Heart right ventricle (tissue), 16 donors: ENCODE data around the gene PPP4R4. TPM values are rescaled to one million over a fixed set of nuclear protein-coding genes. Genes with fewer than 3 reads are reported as not detected.

Experiments used
- ATAC-seq, 8 donors: fragments of 200-7000 bp; cut with Tn5 transposase; one replicate each; pipeline ENCODE4 v1.9.1; 2020; ENCODE audit warnings: mild to moderate bottlenecking in 8 of 8, moderate library complexity in 8 of 8, moderate number of reproducible peaks in 1 of 8
- DNase-seq, 2 donors: peaks; one replicate each; pipeline ENCODE4 v3.0.0-alpha.2; 2020
- H3K27ac ChIP-seq, 10 donors: fragments of 200-600 bp; sonication (generic) in 2 of 10; one replicate each; pipeline versions ENCODE4 v1.5.0 to v1.8.0; 2020 to 2022; ENCODE audit warnings: mild to moderate bottlenecking in 3 of 10
- H3K27me3 ChIP-seq, 7 donors: fragments of 200-600 bp; one replicate each; pipeline ENCODE4 v1.8.0; 2021 to 2022; ENCODE audit warnings: mild to moderate bottlenecking in 2 of 7
- H3K36me3 ChIP-seq, 9 donors: fragments of 200-600 bp; sonication (generic) in 1 of 9; one replicate each; pipeline versions ENCODE4 v1.5.0 to v1.8.0; 2020 to 2022; ENCODE audit warnings: mild to moderate bottlenecking in 2 of 9
- H3K4me1 ChIP-seq, 9 donors: fragments of 200-600 bp; sonication (generic) in 1 of 9; one replicate each; pipeline versions ENCODE4 v1.5.0 to v1.8.0; 2020 to 2022; ENCODE audit warnings: mild to moderate bottlenecking in 4 of 9
- H3K4me3 ChIP-seq, 10 donors: fragments of 200-600 bp; sonication (generic) in 2 of 10; one replicate each; pipeline versions ENCODE4 v1.5.0 to v1.8.0; 2020 to 2022; ENCODE audit warnings: mild to moderate bottlenecking in 7 of 10, moderate library complexity in 2 of 10
- H3K9me3 ChIP-seq, 11 donors: fragments of 200-600 bp in 10 of 11; sonication (generic) in 2 of 11; one replicate each; pipeline versions ENCODE4 v1.5.0 to v1.8.0; 2013 to 2022; ENCODE audit warnings: mild to moderate bottlenecking in 2 of 11, control low read depth in 1 of 11, moderate library complexity in 1 of 11
- WGBS, 2 donors: extraction: QIAGEN DNeasy Blood & Tissue Kit; methylation state at CpG; one replicate each; pipeline ENCODE4 v1.1.7; 2013; ENCODE audit warnings: inconsistent platforms in 1 of 2; 5-methylcytosine and 5-hydroxymethylcytosine counted together
- intact Hi-C, 10 donors: fragments of 100-400 bp; cut with DNase I; formaldehyde crosslinking; loops; one replicate each; pipeline versions ENCODE4 v1.11.1 to v1.14.2; 2022
- polyA plus RNA-seq, 2 donors: library from polyadenylated mRNA; stranded (reverse); fragments of 200-250 nt; gene quantifications; one replicate each; pipeline ENCODE4 v1.2.3, GENCODE V29; 2013
- total RNA-seq, 10 donors: library from RNA; stranded (reverse); fragmentation: NEBNext Ultra II Directional in 3 of 10; extraction: Animal tissue kit (Norgen Biotek cat#: 25700) in 3 of 10; gene quantifications; one replicate each; pipeline versions ENCODE4 v1.2.1 to v1.2.4, GENCODE V29; 2021 to 2023
- TF ChIP-seq, protein P1 (sequence below), 9 donors: fragments of 200-600 bp; sonication (generic) in 2 of 9; IDR thresholded peaks; one replicate each; pipeline versions ENCODE4 v1.5.0 to v1.8.0; 2021 to 2022; ENCODE audit warnings: antibody characterized with exemption in 9 of 9, mild to moderate bottlenecking in 5 of 9, moderate library complexity in 1 of 9
- donor health status: Arrhythmogenic right ventricular cardiomyopathy.
- donor health status: ischemic (EF 13 %, LVEDD 7.1; RV severe dilation, severe dysfunction).
- donor health status: healthy with polysubstance abuse.
- donor health status: DM: no; HTN: yes; CAD: no.
- donor health status: DM: no; HTN: no; CAD: no.
- donor health status: ischemic (EF 25% LVEDD 6.9; RV normal size, moderate dysfunction).
- donor health status: ischemic (EF 25% LVEDD 5.7; RV mildly dilated, moderate dysfunction).
- donor health status: healthy.
- donor health status: DM: yes; HTN: yes; CAD: no.
- donor health status: Ischemic cardiomyopathy.
- donor health status: ischemic (EF 35%, LVEDD 5.7; RV mildly dilated, moderate dysfunction).
- donor health status: nonischemic (EF 11% LVEDD 7.7; RV severe dilation, severe dysfunction).
- donor health status: DM: yes; HTN: yes; CAD: no.
- donor health status: PGD.
- donor health status: ischemic (EF 29% LVEDD 5.4; RV normal size, mild dysfunction).
- donor health status: nonischemic (EF 23%, LVEDD 6.1; RV moderate dilation, normal function).

PPP4R4 gene
- total and polyA plus RNA-seq, 12 donors = 0.13 to 0.94 (median 0.31) TPM; not detected in 5

DNA sequence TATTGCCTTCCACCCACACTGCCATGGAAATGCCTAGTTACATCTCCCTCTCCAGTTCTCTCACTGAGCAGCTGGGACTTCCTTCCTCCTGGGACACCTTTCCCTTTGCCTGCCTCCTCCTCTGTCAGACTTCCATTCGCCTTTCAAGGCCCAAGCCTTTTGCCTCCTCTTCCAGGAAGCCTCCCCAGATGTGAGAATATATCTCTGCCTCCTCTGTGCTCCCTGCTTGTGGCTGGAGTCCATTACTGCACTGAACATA is 47.8 kb upstream of the PPP4R4 start:
- Histone ChIP-seq H3K27ac (no peak overlapping the region), H3K9me3 (no peaks in the 10 kb centered on the region), H3K27me3 (no peaks in the 10 kb centered on the region), H3K36me3 (peaks cover 0 to 9% (median 0%) of the 10 kb centered on the region in 9 donors), H3K4me3 (no peak overlapping the region), H3K4me1 (peaks cover 0 to 18% (median 9%) of the 10 kb centered on the region in 9 donors)
- TF ChIP-seq, protein P1, sequence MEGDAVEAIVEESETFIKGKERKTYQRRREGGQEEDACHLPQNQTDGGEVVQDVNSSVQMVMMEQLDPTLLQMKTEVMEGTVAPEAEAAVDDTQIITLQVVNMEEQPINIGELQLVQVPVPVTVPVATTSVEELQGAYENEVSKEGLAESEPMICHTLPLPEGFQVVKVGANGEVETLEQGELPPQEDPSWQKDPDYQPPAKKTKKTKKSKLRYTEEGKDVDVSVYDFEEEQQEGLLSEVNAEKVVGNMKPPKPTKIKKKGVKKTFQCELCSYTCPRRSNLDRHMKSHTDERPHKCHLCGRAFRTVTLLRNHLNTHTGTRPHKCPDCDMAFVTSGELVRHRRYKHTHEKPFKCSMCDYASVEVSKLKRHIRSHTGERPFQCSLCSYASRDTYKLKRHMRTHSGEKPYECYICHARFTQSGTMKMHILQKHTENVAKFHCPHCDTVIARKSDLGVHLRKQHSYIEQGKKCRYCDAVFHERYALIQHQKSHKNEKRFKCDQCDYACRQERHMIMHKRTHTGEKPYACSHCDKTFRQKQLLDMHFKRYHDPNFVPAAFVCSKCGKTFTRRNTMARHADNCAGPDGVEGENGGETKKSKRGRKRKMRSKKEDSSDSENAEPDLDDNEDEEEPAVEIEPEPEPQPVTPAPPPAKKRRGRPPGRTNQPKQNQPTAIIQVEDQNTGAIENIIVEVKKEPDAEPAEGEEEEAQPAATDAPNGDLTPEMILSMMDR (IDR thresholded peaks at IDR 0.05) = no peak
- ATAC-seq = no peak
- DNase-seq = no peak
- 67 to 78% methylated on average over 1 of the region's 1 CpG for WGBS, 2 donors
- intact Hi-C loops = loop anchor here in 2 of 10 donors (5.0 kb wide), 2 partner anchors 44 to 89 kb away; partner anchors contain the start of genes DDX24 (in 1 of the 2) and IFI27L1 (in 1 of the 2)

DNA sequence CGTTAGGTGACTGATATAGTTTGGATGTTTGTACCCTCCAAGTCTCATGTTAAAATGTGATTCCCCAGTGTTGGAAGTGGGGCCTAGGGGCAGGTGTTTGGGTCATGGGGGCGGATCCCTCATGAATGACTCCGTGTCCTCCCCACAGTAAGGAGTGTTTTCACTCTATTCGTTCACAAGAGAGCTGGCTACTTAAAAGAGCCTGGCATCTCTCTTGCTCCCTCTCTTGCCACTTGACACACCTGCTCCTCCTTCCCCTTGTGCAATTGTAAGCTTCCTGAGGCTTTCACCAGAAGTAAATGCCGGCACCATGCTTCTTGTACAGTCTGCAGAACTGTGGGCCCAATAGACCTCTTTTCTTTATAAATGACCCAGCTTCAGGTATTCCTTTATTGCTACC is 47.3 kb upstream of the PPP4R4 start:
- TF ChIP-seq, protein P1 (IDR thresholded peaks at IDR 0.05) = no peak
- Histone ChIP-seq H3K27me3 (no peaks in the 10 kb centered on the region), H3K4me1 (peaks cover 0 to 18% (median 9%) of the 10 kb centered on the region in 9 donors), H3K9me3 (no peaks in the 10 kb centered on the region), H3K4me3 (no peak overlapping the region), H3K27ac (no peak overlapping the region), H3K36me3 (peaks cover 0 to 9% (median 0%) of the 10 kb centered on the region in 9 donors)
- DNase-seq = no peak
- no peak for ATAC-seq
- intact Hi-C loops = loop anchor here in 2 of 10 donors (5.0 kb wide), 2 partner anchors 44 to 89 kb away; partner anchors contain the start of genes DDX24 (in 1 of the 2) and IFI27L1 (in 1 of the 2)
- WGBS, 2 donors = 86 to 89% methylated on average over 5 of the region's 5 CpGs

DNA sequence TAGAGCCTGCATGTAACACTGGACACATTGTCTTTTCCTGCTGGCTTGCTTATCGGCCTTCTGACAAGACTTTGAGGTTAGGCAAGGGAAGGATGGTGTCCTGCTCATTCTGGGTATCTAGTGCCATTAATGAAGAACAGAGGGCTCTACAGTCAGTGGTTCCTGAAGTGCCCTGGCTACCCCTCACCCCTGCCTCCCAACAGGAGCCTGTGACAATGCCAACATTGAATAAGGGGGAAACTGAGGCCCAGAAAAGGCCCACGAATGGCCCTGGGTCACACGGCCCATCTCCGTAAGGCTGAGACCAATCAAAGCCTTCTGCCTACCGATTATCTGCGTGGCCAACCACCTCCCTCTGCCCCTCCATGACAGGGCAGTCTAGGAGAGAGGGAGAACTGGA is 46.8 kb upstream of the PPP4R4 start:
- H3K27ac ChIP-seq = no peak overlapping the region
- H3K36me3 ChIP-seq = peaks cover 0 to 9% (median 0%) of the 10 kb centered on the region in 9 donors
- ATAC-seq = no peak
- no peak for DNase-seq
- H3K27me3 ChIP-seq = no peaks in the 10 kb centered on the region
- 92 to 93% methylated on average over 6 of the region's 6 CpGs for WGBS, 2 donors
- TF ChIP-seq, protein P1 (IDR thresholded peaks at IDR 0.05) = no peak
- intact Hi-C loops = loop anchor here in 2 of 10 donors (5.0 kb wide), 2 partner anchors 45 to 90 kb away; partner anchors contain the start of genes DDX24 (in 1 of the 2) and IFI27L1 (in 1 of the 2)
- peaks cover 0 to 18% (median 9%) of the 10 kb centered on the region in 9 donors for H3K4me1 ChIP-seq
- H3K4me3 ChIP-seq = no peak overlapping the region
- H3K9me3 ChIP-seq = no peaks in the 10 kb centered on the region

DNA sequence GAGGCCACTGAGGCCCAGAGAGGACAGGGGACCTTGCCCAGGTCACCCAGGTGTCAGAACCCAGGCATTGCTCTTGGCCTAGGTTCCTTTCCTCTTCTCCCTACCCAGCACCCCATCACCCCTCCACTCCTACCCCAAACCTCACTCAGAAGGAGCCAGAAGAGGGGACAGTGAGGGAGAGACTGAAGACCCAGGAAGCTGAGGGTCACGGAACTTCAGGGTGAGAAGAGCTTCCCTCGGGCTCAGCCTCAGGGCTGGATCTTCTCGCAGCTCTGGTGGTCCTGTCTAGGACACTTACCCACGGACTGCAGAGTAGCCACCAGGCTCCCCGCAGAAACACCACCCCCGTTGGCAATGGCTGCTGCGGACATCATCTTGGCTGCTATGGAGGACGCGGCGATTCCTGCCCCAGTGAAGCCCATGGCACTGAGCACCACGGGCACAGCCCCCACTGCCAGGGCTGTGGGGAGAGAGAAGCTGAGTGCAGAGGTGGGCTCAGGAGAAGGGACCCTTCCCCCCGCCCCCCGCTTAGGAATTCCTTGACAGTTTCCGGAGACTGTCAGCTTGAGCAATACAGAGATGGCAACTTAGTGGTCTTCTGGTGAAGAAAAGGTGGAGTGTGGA is 45.8 kb upstream of the PPP4R4 start:
- Histone ChIP-seq H3K27ac (peak overlapping the region in 7 of 10 donors; percentile 72 to 91 (median 81)), H3K27me3 (no peaks in the 10 kb centered on the region), H3K4me3 (peak overlapping the region in 1 of 10 donors; percentile 58), H3K36me3 (peaks cover 0 to 9% (median 0%) of the 10 kb centered on the region in 9 donors), H3K9me3 (no peaks in the 10 kb centered on the region), H3K4me1 (peaks cover 0 to 18% (median 9%) of the 10 kb centered on the region in 9 donors)
- DNase-seq = no peak
- TF ChIP-seq, protein P1 (IDR thresholded peaks at IDR 0.05) = no peak
- ATAC-seq = no peak
- intact Hi-C loops = loop anchor here in 3 of 10 donors (2.0 to 5.0 kb wide), 4 partner anchors 18 to 91 kb away; partner anchors contain the start of genes DDX24 (in 1 of the 3), IFI27 (in 1 of the 3), IFI27L1 (in 1 of the 3) and PPP4R4 (in 1 of the 3)
- 90 to 93% methylated on average over 14 of the region's 14 CpGs for WGBS, 2 donors
